IMR-90 (cell line): Measurements from ENCODE around the gene GNAT3.

Experiments
- BHLHE40 ChIP-seq: fragments of 150-350 bp; IDR thresholded peaks from 2 replicates; pipeline ENCODE4 v1.6.1; 2016; ENCODE audit warnings: mild to moderate bottlenecking, low read depth, low read length
- CEBPB ChIP-seq: IDR thresholded peaks from 2 replicates; pipeline ENCODE4 v1.6.1; 2012; ENCODE audit warnings: low read depth, low read length, improper control_type of control experiment
- CHD1 ChIP-seq: IDR thresholded peaks from 2 replicates; pipeline ENCODE4 v1.6.1; 2012; ENCODE audit warnings: low read depth, low read length, improper control_type of control experiment
- CTCF ChIP-seq: conservative IDR thresholded peaks from 2 replicates; pipeline ENCODE4 v1.5.1; 2012; ENCODE audit warnings: mild to moderate bottlenecking, low read depth, low read length, improper control_type of control experiment
- FOS ChIP-seq: fragments of 150-350 bp; IDR thresholded peaks from 2 replicates; pipeline ENCODE4 v1.6.1; 2016; ENCODE audit warnings: low read depth, low read length
- MAFK ChIP-seq: IDR thresholded peaks from 2 replicates; pipeline ENCODE4 v1.6.1; 2012; ENCODE audit warnings: low read depth, low read length, improper control_type of control experiment
- MXI1 ChIP-seq: IDR thresholded peaks from 2 replicates; pipeline ENCODE4 v1.6.1; 2012; ENCODE audit warnings: low read depth, mild to moderate bottlenecking, low read length, moderate library complexity, borderline replicate concordance
- NFE2L2 ChIP-seq: fragments of 150-350 bp; IDR thresholded peaks from 2 replicates; pipeline ENCODE4 v1.6.1; 2016; ENCODE audit warnings: low read depth, mild to moderate bottlenecking, low read length
- POLR2A ChIP-seq: IDR thresholded peaks from 2 replicates; pipeline ENCODE4 v1.6.1; 2012; ENCODE audit warnings: mild to moderate bottlenecking, low read depth, low read length
- RAD21 ChIP-seq: IDR thresholded peaks from 2 replicates; pipeline ENCODE4 v1.6.1; 2012; ENCODE audit warnings: low read length, improper control_type of control experiment
- RCOR1 ChIP-seq: IDR thresholded peaks from 2 replicates; pipeline ENCODE4 v1.6.1; 2012; ENCODE audit warnings: mild to moderate bottlenecking, low read length, improper control_type of control experiment; ENCODE audit not compliant: insufficient replicate concordance
- RFX5 ChIP-seq: IDR thresholded peaks from 2 replicates; pipeline ENCODE4 v1.8.0; 2012; ENCODE audit warnings: low read depth, mild to moderate bottlenecking, low read length, moderate library complexity
- USF2 ChIP-seq: fragments of 150-350 bp; IDR thresholded peaks from 2 replicates; pipeline ENCODE4 v1.6.1; 2017; ENCODE audit warnings: mild to moderate bottlenecking, antibody characterized with exemption, low read length, low read depth
- TF ChIP-seq, protein P1 (sequence below): fragments of 150-350 bp; IDR thresholded peaks from 2 replicates; pipeline ENCODE4 v1.6.1; 2016; ENCODE audit warnings: low read depth, mild to moderate bottlenecking, low read length, moderate library complexity, borderline replicate concordance

- no peak for TF ChIP-seq CTCF
- TF ChIP-seq CEBPB = no peak
- TF ChIP-seq MAFK = no peak
- TF ChIP-seq POLR2A = no peak
- TF ChIP-seq USF2 = no peak
- TF ChIP-seq, protein P1, sequence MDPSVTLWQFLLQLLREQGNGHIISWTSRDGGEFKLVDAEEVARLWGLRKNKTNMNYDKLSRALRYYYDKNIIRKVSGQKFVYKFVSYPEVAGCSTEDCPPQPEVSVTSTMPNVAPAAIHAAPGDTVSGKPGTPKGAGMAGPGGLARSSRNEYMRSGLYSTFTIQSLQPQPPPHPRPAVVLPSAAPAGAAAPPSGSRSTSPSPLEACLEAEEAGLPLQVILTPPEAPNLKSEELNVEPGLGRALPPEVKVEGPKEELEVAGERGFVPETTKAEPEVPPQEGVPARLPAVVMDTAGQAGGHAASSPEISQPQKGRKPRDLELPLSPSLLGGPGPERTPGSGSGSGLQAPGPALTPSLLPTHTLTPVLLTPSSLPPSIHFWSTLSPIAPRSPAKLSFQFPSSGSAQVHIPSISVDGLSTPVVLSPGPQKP = no peak
- TF ChIP-seq RFX5 = no peak
- TF ChIP-seq BHLHE40 = no peak
- no peak for TF ChIP-seq MXI1
- no peak for TF ChIP-seq FOS
- TF ChIP-seq RCOR1 = no peak
- no peak for TF ChIP-seq CHD1
- no peak for TF ChIP-seq RAD21
- no peak for TF ChIP-seq NFE2L2
Observed at GRCh38 chr7:80496586-80496985, 15.3 kb downstream of the GNAT3 start.
